SK-N-SH (cell line): ENCODE measurements around the gene CSTPP1.

ENCODE experiments used
- CTCF ChIP-seq: fragments of 200-600 bp; sonication (generic); IDR thresholded peaks from 2 replicates; pipeline ENCODE4 v1.6.1; 2017; ENCODE audit warnings: antibody characterized with exemption, mild to moderate bottlenecking, moderate library complexity
- EP300 ChIP-seq, 2 experiments: IDR thresholded peaks; 2 replicates each; pipeline versions ENCODE4 v1.4.0 to v1.6.1; 2012; ENCODE audit warnings: borderline replicate concordance in 1 of 2, low read depth in 1 of 2, low read length in 1 of 2
- FOSL2 ChIP-seq: IDR thresholded peaks from 2 replicates; pipeline ENCODE4 v1.4.0; 2012; ENCODE audit warnings: low read depth, mild to moderate bottlenecking, moderate library complexity, borderline replicate concordance
- PBX3 ChIP-seq: IDR thresholded peaks from 2 replicates; pipeline ENCODE4; 2012
- SMC3 ChIP-seq: IDR thresholded peaks from 2 replicates; pipeline ENCODE4 v1.6.1; 2012; ENCODE audit warnings: low read depth, low read length, improper control_type of control experiment
- TEAD4 ChIP-seq: IDR thresholded peaks from 2 replicates; pipeline ENCODE4 v1.4.0; 2012; ENCODE audit warnings: mild to moderate bottlenecking, borderline replicate concordance; ENCODE audit not compliant: insufficient read depth

DNA sequence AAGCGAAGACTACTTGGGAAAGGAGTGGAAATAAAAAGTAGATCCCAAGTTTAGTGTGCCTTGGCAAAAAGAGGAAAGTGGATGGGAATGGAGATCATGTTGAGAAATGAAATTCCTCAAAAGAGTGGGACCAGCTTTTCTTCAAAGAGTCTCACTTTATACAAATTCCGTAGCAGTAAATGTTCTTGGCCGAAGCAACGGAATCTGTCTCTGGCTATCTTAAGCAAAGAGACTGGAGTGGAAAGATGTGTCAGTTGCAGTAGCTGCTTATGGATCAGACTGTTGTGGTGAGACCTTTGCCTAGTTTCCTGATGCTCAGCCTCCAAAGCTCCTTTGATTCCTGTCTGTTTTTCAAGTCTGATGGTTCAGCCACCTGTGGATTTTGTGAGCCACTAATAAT, 73.6 kb downstream of the CSTPP1 start:
- TF ChIP-seq CTCF: no peak
- TF ChIP-seq EP300 (IDR thresholded peaks at IDR 0.05; ENCODE audit: borderline replicate concordance in 1 of 2, low read depth in 1 of 2, low read length in 1 of 2): no peak
- no peak for TF ChIP-seq FOSL2
- TF ChIP-seq SMC3: no peak
- no peak for TF ChIP-seq TEAD4
- no peak for TF ChIP-seq PBX3
